Stimulated activated CD4-positive, alpha-beta T cell treated with anti-CD3 and anti-CD28 coated beads, Interleukin-1b, Interleukin-23, amount 100 ng/mL, for 1 hour (primary cell): ENCODE data around the gene SORCS2.

Experiments
- DNase-seq, 2 donors: peaks; one replicate each; pipeline ENCODE4 v3.0.0-alpha.2; 2020; ENCODE audit warnings: low read depth in 2 of 2

Gene SORCS2

DNA sequence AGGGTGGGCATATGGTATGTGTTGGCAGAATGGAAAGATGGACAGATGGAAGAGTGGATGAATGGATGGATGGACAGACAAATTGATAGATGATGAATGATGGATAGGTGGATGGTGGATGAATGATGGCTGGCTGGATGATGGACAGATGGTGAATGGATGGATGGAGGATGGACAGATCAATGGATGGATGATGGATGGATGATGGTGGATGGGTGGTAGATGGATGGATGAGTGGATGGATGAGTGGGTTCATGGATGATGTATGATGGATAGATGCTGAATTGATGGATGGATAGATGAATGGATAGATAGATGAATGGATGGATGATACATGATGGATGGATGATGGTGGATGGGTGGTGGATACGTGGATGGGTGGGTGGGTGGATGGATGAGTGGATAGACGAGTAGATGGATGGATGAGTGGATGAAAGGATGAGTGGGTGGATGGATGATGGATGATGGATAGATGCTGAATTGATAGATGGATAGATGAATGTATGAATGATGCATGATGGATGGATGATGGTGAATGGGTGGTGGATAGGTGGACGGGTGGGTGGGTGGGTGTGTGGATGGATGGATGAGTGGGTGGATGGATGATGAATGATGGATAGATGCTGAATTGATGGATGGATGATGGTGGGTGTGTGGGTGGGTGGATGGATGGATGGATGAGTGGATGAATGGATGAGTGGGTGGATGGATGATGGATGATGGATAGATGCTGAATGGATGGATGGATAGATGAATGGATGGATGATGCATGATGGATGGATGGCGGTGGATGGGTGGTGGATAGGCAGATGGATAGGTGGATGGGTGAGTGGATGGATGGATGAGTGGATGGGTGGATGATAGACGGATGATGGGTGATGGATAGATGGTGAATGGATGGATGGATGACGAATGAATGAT is 497.7 kb downstream of the SORCS2 start:
- DNase-seq = no peak

DNA sequence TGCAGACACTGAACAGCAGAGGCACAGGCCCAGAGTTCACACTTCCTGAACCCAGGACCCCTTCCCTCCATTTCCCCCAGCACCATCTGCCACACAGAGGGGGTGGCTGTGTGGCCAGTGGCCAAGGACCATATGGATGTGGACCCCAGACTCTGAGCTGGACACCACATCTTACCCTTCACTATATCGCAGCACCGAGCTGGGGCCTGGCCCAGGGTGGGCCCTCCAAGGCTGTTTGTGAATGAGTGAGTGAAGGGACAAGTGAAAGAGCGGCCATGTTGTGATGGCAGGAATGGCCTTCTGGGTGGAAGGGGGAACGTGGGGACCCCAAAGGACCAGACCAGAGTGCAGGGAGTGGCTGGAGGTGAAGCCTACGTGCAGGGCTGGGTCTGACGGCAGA is 498.7 kb downstream of the SORCS2 start:
- DNase-seq = no peak

DNA sequence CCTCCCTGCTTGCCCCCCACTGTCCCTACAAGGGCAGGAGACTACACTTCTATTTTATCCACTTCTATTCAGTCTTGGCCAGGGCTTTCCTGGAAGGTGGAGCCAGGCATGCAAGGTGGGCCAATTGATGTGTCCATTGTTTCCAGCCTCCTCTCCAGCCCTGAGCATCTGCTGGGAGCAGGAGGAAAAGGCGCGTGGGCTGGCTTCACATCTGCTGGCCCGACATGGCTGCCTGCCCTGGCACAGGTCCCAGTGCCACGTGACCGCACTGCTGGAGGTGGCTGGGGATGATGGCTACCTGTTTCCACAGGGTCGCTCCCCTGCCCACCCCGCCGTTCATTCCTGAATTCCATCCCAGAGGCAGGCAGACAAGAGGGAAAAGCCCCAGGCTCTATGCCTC is 499.6 kb downstream of the SORCS2 start:
- no peak for DNase-seq

DNA sequence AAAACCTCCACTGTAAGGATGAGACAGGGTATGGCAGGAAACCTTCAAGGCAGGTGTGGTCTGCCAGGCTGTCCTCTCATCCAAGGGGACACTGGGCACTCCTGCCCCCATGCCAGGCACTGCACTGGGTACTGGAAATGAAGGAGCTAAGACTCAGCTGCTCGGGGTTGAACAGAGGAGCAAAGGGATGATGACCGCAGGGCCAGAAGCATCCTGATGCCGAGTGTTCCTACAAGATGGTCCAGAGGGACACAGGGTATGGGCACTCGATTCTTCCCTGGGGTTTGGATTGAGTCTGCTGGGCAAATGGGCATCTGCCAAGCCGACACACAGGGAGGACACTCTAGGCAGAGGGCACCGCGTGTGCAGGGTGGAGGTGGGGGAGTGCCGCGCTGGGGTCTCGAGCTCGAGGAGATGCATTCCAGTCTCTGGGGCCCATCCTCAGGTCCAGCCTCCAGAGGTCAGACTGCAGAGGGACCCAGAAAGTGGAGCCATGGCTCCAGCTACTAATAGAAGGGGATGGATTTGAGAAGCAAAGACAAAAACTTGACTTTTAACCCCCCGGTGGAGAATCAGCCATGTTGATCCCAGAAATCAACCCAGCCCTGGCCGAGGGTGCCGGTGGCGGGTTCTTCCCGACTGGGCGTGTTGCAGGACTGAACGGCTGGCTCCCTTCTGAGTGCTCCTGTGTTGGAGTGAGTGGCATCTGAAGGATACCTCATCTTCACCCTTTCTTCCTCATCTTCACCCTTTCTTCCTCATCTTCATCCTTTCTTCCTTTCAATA is 500.3 kb downstream of the SORCS2 start:
- DNase-seq = no peak

DNA sequence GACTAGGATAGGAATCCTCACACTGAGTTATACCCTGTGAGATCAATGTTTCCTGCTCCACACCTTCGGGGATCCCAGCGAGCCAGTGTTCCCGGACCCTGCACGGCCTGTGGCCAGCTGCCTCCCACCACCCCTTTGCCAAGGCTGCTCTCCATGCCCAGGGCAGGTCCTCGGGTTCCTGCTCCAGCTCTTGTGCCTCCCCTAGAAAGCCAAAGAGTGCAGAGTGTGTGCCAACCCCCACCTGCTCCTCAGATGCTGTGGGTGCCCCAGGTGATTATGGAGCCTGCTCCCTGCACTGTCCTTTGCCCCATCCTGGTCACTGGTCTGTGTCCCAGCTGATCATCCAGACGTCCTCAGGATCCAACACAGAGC is 500.9 kb downstream of the SORCS2 start:
- no peak for DNase-seq

DNA sequence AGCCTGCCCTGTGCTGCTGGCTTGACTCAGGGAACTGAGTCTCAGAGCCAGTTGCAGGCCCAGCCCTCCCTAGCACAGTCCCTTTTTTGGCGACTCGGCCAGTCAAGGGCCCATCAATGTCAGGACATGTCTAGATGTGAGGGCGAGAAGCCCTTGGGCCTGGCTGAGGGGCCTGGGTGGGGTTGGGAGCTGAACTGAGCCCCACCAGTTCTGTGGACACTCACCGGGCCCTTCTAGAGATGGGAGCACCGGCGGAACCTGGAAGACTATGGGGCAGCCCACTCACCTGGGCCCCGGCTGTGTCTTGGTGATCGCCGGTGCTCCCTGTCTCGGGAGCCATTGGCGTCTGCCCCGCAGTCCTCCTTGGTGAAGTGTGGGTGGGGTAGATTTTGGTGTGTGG is 501.4 kb downstream of the SORCS2 start:
- no peak for DNase-seq

DNA sequence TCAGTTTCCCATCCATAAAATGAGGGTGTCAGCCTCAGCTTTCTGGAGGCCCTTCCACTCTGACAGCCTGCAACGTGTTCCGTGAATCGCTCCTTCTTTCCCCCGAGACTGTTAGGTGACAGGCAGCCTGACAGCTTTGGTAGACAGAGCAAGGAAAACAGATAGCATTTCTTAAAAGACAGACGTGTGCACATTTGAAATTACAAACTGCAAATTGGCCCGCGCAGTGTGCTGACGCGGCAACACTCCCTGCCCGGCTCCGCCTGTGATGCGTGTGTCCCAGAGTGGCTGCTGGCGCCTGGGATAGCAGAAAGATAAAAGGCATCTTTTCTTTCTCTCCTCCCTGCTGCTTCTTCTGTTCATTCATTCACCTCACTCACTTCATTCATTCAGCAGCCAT is 502.0 kb downstream of the SORCS2 start:
- DNase-seq = no peak

DNA sequence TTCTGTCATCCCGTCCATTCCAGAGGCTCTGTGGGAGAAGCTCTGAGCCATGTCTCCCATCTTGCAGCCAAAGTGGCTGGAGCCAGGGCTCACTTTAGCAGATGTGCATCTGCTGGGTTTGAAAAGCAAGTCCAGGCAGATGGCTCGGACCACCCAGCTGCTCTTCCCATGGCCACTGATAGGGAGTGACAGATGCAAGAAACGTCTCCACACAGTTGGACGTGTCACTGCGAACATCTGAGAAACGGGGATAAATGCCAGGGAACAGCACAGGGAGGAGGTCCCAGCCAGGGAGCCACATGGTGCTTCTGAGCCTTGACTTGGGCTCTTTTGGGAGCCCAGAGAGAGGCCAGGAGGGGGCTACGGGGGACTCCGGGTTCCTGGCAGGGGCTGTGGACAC is 505.0 kb downstream of the SORCS2 start:
- DNase-seq = no peak

DNA sequence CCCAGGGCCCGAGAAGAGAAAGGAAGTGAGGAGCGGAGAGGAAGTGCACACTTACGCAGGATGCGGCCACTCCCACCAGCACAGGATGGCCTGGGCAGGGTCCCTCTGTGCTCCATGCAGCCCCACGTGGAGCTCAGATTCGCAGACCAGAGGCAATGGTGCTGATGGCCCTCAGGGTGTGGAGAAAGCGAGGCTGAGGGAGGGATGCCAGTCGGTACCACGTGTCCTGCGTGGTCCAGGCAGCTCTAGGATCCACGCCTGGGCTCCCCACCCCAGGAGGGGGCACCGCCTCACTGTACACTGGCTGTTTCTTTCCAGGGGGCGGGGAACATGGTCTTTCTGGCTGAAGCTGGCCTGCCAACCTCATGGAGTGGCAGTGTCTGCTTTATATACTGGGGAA is 505.5 kb downstream of the SORCS2 start:
- no peak for DNase-seq

DNA sequence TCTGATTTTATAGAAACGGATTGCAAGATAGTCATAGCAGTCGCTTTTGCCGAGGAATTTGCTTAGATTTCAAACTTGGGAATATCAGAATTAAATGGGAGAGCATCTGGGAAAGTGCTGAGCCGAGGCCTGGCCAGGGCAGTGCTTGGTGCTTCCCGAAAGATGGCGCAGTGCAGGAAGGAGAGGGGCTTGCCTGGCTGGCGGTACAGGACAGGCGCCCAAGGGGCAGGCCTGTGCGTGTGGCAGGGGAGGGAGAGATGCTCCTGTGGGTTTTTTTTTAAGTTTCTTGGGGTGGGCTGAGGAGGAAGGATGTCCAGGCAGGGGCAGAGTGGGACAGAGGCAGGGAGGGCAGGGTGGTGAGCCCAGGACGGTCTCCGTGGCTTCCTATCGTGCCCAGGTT is 506.2 kb downstream of the SORCS2 start:
- no peak for DNase-seq

DNA sequence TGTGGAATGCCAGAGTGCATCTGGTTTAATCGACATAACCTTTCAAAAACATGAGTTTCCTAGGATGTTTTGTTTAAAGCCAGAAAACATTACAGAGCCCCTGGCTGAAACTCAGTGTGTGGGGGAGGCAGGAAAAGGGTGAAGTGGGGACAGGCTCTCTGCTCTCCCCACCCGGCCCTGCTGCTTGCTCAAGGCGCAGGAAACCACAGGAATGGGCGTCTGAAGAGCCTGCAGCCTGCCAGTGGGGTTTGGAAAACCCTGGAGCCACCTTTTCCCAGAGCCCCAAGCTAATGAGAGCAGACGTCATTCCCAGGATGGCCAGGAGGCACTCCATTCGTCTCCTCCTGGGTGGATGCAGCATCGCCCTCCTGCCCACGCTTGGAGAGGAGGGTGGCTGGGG is 506.7 kb downstream of the SORCS2 start:
- no peak for DNase-seq

DNA sequence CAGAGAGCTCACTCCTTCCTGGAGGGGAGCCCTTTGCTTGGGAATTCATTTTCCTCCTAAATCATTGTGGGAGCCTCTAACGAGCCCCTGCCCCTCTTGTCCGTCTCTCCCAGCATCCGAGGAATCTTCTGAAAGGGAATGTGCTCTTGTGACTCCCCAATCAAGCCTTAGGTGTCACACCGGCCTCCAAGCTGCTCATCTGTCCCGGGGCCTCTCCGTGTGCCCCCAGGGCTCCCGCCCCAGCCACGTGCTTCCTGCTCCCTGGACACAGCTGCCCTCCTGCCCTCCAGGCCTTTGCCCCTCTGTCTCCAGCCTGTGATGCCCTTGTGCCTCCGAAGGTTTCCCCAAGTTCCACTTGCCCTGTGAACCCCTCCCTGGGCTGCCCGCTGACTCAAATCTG is 507.5 kb downstream of the SORCS2 start:
- no peak for DNase-seq

DNA sequence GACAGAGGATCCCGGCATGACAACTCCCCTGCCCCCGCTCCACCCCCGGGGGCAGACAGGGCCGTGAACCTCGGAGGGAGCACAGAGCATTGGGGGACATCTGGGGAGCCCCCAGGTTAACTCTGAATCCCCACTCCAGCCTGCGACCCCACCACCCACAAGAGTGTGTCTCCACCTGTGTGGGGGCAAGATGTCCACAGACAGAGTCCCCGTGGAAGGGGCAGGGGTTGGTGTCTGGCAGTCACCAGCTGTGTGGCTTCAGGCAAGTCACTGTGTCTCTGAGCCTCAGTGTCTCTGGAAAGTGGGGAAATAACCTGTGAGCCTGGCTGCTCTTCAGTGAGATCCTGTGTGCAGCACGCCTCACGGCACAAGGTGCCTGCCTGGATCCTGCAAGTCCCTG is 508.3 kb downstream of the SORCS2 start:
- no peak for DNase-seq

DNA sequence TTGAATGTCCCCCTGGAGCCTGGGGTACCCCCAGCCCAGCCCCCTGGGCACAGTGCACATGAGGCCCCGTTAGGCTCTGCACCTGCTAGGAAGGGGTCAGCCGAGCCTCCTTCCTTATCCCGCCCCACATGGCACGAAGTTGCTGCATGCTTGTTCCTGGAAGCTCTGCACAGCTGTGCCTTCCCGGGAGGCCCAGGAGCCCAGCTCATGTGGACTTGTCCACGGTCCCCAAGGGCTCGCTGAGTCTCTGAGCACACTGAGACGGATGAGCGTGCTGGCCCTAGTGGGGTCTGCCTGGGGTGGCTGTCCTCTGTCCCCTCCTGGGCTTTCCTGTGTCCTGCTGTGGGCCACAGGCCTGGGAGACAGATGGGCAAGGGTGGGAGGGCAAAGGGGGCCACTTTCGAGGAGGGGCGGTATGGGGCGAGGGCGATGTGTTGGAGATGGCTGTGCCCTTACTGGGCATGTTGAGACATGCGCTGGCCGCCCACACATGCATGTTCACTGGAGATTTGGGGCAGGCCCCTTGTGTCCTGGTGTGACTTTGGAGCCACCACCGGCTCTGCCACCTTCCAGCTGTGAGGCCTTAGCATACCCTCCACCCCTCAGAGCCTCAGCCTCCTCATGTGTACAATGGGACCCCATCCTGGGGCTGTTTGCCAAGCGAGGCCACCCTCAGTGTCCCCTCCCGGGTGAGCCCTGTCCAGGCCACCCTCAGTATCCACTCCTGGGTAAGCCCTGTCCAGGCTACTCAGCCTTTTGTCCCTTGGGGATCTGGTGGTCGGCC is 509.7 kb downstream of the SORCS2 start:
- DNase-seq = no peak

DNA sequence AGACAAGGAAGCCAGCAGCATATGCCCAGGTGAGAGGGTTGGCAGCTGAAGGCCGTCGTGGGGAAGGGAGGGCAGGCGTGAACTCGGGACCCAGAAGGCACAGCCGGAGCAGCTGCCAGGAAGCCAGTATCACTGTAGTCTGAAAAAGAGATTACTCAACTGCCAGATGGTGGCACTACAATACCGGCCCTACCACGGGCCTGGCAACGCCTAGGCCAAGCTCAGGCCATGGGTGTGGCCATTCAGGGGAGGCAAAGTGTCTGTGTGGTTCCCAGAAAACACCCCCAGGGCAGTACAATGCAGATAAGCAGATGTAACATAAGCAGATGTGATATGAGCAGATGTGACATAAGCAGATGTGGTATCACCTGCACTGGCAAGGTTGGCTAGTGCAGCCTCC is 511.4 kb downstream of the SORCS2 start:
- DNase-seq = no peak

DNA sequence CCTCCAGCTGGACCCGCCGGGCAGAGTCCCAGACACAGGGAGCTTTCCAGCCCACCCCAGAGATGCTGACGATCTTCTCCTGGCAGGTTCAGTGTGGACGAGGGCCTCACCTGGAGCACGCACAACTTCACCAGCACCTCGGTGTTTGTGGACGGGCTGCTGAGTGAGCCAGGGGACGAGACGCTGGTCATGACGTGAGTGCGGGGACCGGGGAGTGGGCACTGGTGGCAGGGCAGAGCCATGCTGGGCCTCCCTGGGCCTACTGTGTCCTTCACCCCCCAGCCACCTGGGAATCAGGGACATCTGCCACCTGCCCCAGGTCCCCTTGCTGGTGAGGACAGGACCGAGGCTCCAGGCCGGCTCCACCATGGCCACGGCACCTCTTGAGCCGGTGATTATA is 511.8 kb downstream of the SORCS2 start:
- no peak for DNase-seq

DNA sequence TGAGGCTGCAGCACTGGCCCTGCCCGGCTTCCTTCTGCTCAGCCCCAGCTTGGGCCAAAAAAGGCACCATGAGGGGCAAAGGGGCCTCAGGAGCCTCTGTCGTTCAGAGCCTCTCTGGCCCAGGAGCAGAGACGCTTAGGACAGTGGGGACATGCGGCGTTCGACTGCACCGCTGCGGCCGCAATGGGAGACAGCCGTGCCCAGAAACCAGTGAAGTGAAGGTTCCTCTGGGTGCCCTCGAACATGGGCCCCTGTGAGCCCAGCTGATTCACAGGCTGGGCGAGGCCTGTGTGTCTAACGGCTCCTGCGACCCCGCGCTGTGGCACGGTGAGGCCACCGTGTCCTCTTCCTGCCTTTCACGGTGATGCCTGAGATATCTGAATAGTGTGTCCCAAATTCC is 512.3 kb downstream of the SORCS2 start:
- DNase-seq = no peak

DNA sequence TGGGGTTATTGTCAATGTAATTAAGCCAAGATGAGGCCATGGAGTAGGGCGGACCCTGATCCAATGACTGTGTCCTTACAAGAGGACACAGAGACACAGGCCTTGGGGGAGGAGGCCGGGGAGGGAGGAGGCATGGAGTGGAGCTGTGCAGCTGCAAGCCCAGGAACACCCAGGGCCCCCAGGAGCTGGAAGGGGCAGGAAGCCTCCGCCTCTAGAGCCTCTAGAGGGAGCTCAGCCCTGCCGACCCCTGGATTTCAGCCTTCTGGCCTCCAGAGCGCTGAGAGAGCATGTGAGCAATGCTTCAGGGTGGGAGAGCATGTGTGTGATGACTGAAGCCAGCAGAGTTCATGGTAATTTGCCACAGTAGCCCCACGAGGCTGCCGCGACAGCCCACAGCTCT is 512.7 kb downstream of the SORCS2 start:
- no peak for DNase-seq

DNA sequence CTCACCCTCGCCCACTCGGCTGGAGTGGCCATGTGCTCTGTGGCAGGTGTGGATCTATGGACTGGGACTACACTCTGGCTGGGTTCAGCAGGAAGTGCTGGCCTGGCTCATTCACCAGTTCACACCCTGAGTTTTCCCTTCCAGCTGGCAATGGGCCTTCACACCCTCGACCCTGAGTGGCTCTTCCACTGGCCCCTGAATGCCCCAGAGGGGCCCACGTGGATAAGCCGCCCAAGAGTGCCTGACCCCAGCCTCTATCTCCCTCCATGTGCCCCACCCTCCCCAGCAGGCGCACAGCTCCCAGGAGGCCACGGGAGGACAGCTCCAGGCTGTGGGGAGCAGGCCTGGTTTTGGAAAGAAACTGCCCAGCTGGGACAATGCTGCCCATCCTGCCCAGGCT is 513.3 kb downstream of the SORCS2 start:
- DNase-seq = no peak

DNA sequence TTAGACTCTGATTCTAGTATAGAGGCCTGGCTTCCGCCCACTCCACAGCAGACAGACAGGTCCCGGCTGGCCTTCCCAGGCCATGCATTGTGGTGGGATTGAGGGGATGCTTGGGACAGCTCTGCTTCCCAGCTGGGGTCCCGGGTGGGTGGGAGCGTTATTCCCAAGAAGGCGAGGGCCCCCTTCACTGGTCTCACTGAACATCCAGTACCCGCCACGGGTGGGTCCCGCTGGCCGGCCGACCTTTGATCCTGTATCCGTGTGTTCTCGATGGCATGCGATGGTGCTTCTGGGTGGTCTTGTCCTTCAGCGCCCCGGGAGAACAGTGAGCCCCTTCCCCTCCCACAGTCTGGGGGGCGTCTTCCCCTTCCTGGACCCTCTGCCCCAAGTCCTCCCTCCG is 515.9 kb downstream of the SORCS2 start:
- no peak for DNase-seq

DNA sequence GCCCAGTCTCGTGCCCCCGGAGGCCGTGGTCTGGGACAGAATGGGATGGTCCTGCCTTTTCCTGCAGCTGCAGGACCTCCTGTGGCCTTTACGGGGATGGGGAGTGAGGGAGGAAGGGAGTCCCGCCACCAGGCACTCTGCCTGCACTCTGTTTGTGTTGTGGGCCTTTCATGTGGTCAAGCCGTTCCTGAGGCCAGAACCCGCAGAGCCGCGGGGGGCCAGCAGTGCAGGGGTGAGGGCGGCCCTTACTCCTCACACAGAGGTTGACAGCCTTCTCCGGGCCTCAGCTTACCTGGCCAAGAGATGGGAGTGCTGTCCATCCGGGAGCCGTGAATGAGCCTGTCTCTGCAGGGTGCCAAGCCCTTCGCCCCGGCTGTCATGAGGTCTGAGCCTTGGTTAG is 516.6 kb downstream of the SORCS2 start:
- no peak for DNase-seq

DNA sequence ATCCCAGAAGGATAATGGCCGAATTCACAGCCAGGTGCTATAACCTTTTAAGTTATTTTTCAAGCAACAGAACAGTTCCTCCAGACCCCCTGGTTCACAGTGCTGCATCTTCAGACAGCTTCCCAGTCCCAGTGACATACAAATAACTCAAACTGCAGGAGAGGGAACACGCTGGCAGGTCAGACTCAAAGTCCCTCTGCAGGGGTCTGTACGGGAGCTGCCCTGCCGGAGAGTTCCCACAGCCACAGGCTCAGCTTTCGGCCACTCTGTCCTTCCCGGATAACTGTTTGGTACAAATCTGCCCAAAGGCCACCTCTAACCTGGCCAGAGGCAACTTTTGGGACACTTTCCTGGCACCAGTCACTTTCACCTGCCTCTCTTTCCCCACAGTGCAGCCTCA is 517.1 kb downstream of the SORCS2 start:
- DNase-seq = no peak

DNA sequence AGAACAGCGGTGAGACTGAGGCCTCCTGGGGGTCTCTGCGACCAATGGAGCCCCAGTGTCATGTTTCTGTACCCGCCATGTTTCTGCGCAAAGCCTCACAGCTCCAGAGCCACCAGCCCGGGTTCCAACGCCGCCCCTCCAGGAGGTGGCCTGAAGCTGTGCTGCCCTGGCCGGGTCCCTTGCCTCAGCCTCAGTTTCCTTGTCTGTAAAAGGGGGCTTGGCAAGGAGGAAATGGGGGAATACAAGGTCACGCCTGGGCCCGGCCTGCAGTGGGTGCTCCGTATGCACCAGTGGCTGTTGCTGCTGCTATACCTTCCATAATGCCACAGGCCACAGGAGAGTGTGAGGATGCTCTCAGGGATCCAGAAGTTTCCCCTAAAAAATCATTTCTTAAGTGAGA is 517.8 kb downstream of the SORCS2 start:
- DNase-seq = no peak
